ENCODE results near the gene ARPC1B. TPM values are rescaled to one million over a fixed set of nuclear protein-coding genes. Genes with fewer than 3 reads are reported as not detected.

The ARPC1B gene
- total and polyA plus RNA-seq, 2 of the 8 experiments (the other 6 are each of a cell fraction or from before 2014, with no cell fraction given): 64.5 to 115 TPM

DNA sequence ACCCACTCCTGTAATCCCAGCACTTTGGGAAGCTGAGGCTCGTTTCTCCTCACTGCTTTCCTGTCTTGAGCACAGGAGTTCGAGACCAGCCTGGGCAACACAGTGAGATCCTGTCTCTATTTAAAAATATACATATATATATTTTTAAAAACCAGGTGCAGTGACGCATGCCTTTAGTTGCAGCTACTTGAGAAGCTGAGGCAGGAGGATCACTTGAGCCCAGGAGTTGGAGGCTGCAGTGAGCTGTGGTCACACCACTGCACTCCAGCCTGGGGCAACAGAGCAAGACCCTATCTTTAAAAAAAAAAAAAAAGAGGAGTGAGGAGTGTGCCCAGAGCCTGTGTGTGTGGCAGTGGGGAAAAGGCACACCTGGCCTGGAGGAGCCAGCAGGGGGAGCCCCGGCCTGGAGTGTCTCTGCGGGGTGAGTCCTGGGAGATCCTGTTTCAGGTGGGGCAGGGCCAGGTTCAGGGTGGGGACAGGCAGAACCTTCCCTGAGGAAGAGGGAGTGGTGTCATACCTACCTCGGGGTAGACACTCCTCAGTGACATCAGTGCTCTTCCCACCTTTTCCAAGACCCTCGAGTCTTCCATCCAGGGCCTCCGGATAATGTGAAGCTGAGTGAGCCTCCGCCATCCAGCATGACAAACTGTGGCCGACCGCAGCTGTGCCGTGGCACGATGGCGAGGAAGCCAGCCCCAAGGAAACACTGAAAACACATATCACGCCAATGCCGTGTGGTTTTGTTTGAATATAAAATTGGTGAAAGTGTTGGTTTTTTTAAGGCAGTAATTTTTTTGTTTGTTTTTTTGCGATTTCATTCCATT, 9.0 kb upstream of the ARPC1B start (continued):
- TF ChIP-seq JUND (IDR thresholded peaks at IDR 0.05; ENCODE audit: low read length): no peak
- no peak for TF ChIP-seq GTF2F1 (IDR thresholded peaks at IDR 0.05; ENCODE audit: borderline replicate concordance, low read depth, low read length)
- TF ChIP-seq BACH1 (IDR thresholded peaks at IDR 0.05; ENCODE audit: low read length): peak; percentile 80

Measured in H1 (cell line).